DMS 273 (cell line): ENCODE measurements around the gene BTLA.
"Not testable (repeated sequence)": the region's sequence is repeated elsewhere in the genome, so short reads cannot be mapped to it uniquely, and the experiment has no call there.

Experiments used
- DNase-seq: peaks from one replicate; lab custom pipeline; 2025; ENCODE audit not compliant: unreplicated experiment; lab: John Stamatoyannopoulos, UW

The BTLA gene

GRCh38 chr3:112492124-112492523 lies 7.1 kb downstream of the BTLA start:
- no peak for DNase-seq

GRCh38 chr3:112491373-112491772 lies 7.9 kb downstream of the BTLA start:
- no peak for DNase-seq

DNA sequence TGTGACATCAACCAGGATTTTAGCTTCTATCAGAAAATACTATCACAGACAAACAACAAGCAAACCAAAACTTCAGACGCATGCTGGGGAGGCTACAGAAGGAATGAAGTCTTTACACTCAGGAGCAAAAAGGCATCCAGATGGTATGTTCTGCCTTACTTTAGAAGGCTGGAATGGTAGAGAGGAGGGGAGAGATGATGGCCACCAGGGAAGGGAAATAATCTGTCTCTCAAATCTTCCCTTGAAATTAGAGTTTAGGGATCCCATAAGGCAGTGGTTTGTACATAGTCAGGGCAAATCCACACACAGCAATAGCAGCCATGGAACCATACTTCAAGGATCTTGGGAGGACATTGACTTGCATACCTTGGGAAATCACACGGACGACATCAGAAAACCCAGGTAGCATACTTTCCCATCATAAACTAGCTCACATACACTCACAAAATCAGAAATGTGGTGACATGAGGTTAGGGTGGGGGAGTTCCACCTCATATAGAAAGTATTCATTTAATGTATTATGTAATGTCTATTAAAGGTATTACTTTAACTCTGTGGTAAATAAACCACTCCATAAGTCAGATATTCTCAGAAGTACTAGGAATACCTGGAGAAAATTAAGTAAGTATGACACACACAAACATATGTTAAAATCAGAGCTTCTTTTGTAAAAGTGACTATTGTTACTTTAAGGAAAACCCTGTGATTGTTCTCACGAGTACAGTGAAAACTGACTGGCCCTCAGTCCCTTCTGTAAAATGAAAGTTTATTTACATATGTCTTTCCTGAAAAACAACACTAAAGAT lies 9.4 kb downstream of the BTLA start:
- DNase-seq, result no peak

GRCh38 chr3:112486811-112487505 lies 12.3 kb downstream of the BTLA start:
- no peak for DNase-seq

GRCh38 chr3:112484352-112484751 lies 14.9 kb downstream of the BTLA start:
- DNase-seq, result no peak

GRCh38 chr3:112482675-112483074 lies 16.6 kb downstream of the BTLA start:
- no peak for DNase-seq

DNA sequence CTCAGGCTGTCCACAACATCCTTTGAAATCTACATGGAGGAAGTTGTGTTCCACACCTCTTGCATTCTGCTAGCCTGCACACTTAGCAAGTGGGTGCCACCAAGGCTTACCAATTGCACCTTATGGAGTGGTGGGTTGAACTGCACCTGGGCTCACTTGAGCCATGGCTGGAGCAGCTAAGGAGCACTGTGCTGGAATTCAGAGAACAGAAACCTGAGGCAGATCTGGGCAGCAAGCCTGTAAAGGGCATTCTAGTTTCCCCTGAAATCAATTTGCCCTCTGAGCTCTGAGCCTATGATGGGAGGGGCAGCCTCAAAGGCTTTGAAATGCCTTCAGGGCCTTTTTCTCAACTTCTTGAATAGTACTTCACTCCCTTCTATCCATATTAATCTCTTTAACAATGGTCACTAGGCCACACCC lies 18.0 kb downstream of the BTLA start:
- DNase-seq, result no peak

- DNase-seq, result no peak
Measured at GRCh38 chr3:112477891-112478290, 21.4 kb downstream of the BTLA start.

DNA sequence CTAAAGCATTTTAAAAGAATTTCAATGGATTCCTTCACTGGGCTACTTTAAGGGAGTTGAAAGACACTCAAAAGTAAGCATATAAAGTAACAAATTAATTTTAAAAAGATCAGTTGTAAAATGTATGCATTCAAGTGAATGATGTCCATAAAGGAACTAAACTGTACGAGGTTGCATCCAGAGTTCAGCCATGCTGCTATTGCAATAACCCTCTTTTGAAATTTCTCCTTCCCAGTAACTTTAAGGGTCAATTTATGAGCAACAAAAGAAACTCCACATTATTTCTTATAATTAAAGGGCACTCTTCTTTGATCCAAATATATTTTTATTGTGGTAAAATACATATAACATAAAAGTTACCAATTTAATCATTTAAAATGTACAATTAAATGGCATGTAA lies 22.9 kb downstream of the BTLA start:
- DNase-seq, result no peak

GRCh38 chr3:112474796-112475195 lies 24.5 kb downstream of the BTLA start:
- DNase-seq, result no peak

DNA sequence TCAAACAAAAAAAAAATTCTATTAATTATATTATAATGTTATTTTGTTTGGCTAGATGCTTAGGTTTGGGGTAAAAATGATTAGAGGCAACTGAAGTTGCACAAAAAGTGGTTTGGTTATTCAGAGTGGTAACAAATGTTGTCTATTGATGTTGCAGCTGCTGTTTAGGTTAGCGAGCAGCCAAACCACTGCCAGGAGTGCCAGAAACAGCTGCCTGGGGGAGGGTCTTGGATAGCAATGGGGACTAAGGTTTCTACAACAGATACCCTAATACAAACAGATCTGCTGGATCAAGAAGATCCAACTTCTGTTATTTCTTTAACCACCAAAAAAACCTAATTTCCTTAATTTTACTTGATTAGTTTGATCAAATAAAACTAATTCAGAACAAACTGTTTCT lies 26.6 kb downstream of the BTLA start:
- no peak for DNase-seq

- no peak for DNase-seq
Measured at GRCh38 chr3:112471596-112472325, 27.5 kb downstream of the BTLA start.

DNA sequence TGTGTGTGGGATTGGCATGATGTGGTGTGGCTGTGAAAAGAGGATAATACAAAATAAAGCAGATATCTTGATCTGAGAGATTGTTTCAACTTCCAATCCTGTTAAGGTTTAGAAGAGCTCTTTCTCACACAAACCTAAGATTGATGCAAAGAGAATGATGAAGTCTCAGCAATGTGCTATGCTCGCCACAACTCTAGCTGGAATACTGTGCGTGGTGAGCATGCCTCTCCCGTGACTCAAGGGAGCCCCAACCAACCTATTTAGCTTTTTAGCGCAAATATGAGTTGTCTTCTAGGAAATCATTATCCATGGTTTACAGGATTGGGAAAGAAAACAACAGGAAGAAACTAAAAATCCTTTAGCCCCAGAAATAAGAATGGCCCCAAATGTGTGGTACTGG lies 28.5 kb downstream of the BTLA start:
- no peak for DNase-seq

DNA sequence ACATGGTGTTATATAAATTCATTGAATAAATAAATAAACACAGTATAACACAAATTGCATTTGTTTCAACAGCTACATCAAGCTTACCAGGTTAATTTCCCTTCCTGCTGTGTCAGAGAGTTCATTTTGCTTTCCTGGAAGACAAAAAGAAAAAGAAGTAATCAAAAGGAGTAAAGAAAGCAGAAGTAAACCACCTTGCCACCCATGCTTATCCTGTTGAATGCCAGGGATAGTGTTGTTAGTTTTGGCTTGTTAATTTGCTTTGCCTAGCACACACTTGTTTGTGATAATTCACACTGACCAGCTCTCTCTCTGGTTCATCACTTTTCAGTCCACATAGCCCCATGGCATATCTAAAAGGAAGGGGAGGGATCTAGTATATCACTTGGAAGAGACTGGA lies 29.6 kb downstream of the BTLA start:
- DNase-seq, result no peak

- no peak for DNase-seq
Measured at GRCh38 chr3:112467539-112467938, 31.7 kb downstream of the BTLA start.

DNA sequence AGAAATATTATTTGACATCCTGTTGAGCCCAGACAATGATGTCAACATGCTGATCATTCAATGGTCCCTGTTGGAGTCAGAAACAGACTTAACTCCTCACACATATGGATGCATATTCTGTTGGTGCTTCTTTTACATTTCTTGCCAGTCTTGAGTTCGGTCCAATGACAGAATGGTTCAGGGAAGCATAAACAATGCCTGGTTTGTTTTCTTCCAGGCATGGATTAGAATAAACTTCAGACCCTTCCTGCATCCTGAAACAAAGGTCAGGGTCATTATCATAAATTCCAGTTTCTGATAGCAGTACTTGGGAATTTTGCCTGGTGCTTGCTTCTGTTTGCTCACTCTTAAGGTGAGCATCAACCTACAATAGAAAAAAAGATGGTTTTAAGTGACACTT lies 33.3 kb downstream of the BTLA start:
- DNase-seq, result no peak

- no peak for DNase-seq
Measured at GRCh38 chr3:112464264-112464663, 35.0 kb downstream of the BTLA start.

- DNase-seq, result no peak
Measured at GRCh38 chr3:112463250-112463649, 36.0 kb downstream of the BTLA start.

- not testable (repeated sequence) for DNase-seq
Measured at GRCh38 chr3:112461787-112462186, 37.5 kb downstream of the BTLA start.

- no peak for DNase-seq
Measured at GRCh38 chr3:112460519-112461195, 38.6 kb downstream of the BTLA start.

- DNase-seq, result no peak
Measured at GRCh38 chr3:112459750-112460149, 39.5 kb downstream of the BTLA start.
